H1 (cell line): Measurements from ENCODE around the gene RFPL3. TPM values are rescaled to one million over a fixed set of nuclear protein-coding genes. Genes with fewer than 3 reads are reported as not detected.

Experiments used
- CTCF ChIA-PET: fragments of 300-600 bp; sonication (Branson Sonifier 250); formaldehyde crosslinking; loops from one replicate; lab custom pipeline; 2021; ENCODE audit not compliant: partially characterized antibody; lab: Charles Lee
- POLR2A ChIA-PET: fragments of 300-600 bp; sonication (Branson Sonifier 250); formaldehyde crosslinking; loops from one replicate; lab custom pipeline; 2021; ENCODE audit warnings: inconsistent platforms; ENCODE audit not compliant: partially characterized antibody; lab: Charles Lee
- DNase-seq, 2 experiments: peaks; one replicate each; pipeline versions ENCODE4 v3.0.0 to v3.0.0-alpha.2; 2010 to 2022; ENCODE audit warnings: low spot score in 2 of 2, low read depth in 1 of 2, mixed read lengths in 1 of 2
- FAIRE-seq: peaks from 2 replicates; lab custom pipeline; 2011; peaks lifted over from hg19 to GRCh38; lab: Jason Lieb, UNC
- H2AFZ ChIP-seq: 2 replicates; pipeline ENCODE4 v1.8.1; 2012; ENCODE audit warnings: low read length, inconsistent platforms
- H2AK5ac ChIP-seq: 2 replicates; pipeline ENCODE4 v1.6.1; 2013; ENCODE audit warnings: low read depth, low read length
- H2BK120ac ChIP-seq: replicated peaks from 2 replicates; pipeline ENCODE3; 2013; ENCODE audit warnings: low read depth, low read length, inconsistent platforms
- H2BK12ac ChIP-seq: 2 replicates; pipeline ENCODE4 v1.6.1; 2013; ENCODE audit warnings: low read depth, low read length
- H2BK15ac ChIP-seq: 2 replicates; pipeline ENCODE4 v1.6.1; 2013; ENCODE audit warnings: low read length
- H2BK20ac ChIP-seq: 2 replicates; pipeline ENCODE4 v1.6.1; 2013; ENCODE audit warnings: low read length
- H2BK5ac ChIP-seq: 2 replicates; pipeline ENCODE4 v1.6.1; 2013; ENCODE audit warnings: low read depth, low read length
- H3K14ac ChIP-seq: 2 replicates; pipeline ENCODE4 v1.6.1; 2013; ENCODE audit warnings: inconsistent platforms; ENCODE audit not compliant: insufficient read length
- H3K18ac ChIP-seq: 2 replicates; pipeline ENCODE4 v1.6.1; 2013; ENCODE audit warnings: low read length; ENCODE audit errors: extremely low read depth
- H3K23ac ChIP-seq: 2 replicates; pipeline ENCODE4 v1.6.1; 2013; ENCODE audit warnings: inconsistent platforms; ENCODE audit not compliant: insufficient read length
- H3K23me2 ChIP-seq: 2 replicates; pipeline ENCODE4 v1.6.1; 2013; ENCODE audit warnings: low read depth, low read length
- H3K27ac ChIP-seq: 2 replicates; pipeline ENCODE4 v1.6.1; 2011; ENCODE audit warnings: low read depth, low read length, inconsistent platforms
- H3K27me3 ChIP-seq, 4 experiments: replicated peaks in 1 of 4; 1 replicate in 1 of 4; 2 replicates in 3 of 4; pipeline versions ENCODE4 v1.6.1 to v1.8.1; 2011 to 2013; ENCODE audit warnings: low read length in 3 of 4, mild to moderate bottlenecking in 3 of 4, inconsistent platforms in 2 of 4, mixed read lengths in 2 of 4, moderate library complexity in 1 of 4; ENCODE audit not compliant: control insufficient read depth in 3 of 4, insufficient read depth in 3 of 4; ENCODE audit errors: extremely low read depth in 1 of 4
- H3K36me3 ChIP-seq, 4 experiments: 2 replicates each; pipeline versions ENCODE4 v1.6.1 to v1.8.1; 2011 to 2013; ENCODE audit warnings: mild to moderate bottlenecking in 4 of 4, low read length in 3 of 4, moderate library complexity in 2 of 4, control low read depth in 1 of 4, inconsistent platforms in 1 of 4; ENCODE audit not compliant: insufficient read depth in 4 of 4, control insufficient read depth in 2 of 4
- H3K4ac ChIP-seq: replicated peaks from 2 replicates; pipeline ENCODE3; 2013; ENCODE audit warnings: low read length, low read depth, mixed read lengths, inconsistent platforms; ENCODE audit not compliant: insufficient read length
- H3K4me1 ChIP-seq, 4 experiments: replicated peaks in 1 of 4; 1 replicate in 1 of 4; 2 replicates in 3 of 4; pipeline versions ENCODE4 v1.6.1 to v1.8.1; 2011 to 2013; ENCODE audit warnings: low read length in 3 of 4, inconsistent platforms in 2 of 4, mixed read lengths in 1 of 4; ENCODE audit not compliant: insufficient read depth in 4 of 4, control insufficient read depth in 3 of 4
- H3K4me2 ChIP-seq, 2 experiments: 2 replicates each; pipeline versions ENCODE4 v1.6.1 to v1.8.1; 2011 to 2013; ENCODE audit warnings: low read depth in 2 of 2, low read length in 2 of 2, control low read depth in 1 of 2, inconsistent platforms in 1 of 2, mild to moderate bottlenecking in 1 of 2; ENCODE audit not compliant: insufficient read depth in 1 of 2
- H3K4me3 ChIP-seq, 4 experiments: fragments of 200-600, 300-600 bp in 1 of 4; sonication (generic), shearing (Covaris generic), sonication (Bioruptor Twin) in 1 of 4; 2 replicates each; pipeline versions ENCODE4 v1.5.1 to v1.8.1; 2011 to 2016; ENCODE audit warnings: low read length in 4 of 4, low read depth in 3 of 4, control low read depth in 2 of 4, inconsistent platforms in 2 of 4, mild to moderate bottlenecking in 2 of 4, mixed read lengths in 1 of 4, moderate library complexity in 1 of 4; ENCODE audit not compliant: insufficient read depth in 2 of 4; ENCODE audit errors: extremely low read depth in 1 of 4
- H3K56ac ChIP-seq: replicated peaks from 2 replicates; pipeline ENCODE3; 2013; ENCODE audit warnings: low read depth, mild to moderate bottlenecking, mixed read lengths, low read length, inconsistent platforms; ENCODE audit not compliant: insufficient read length
- H3K79me1 ChIP-seq: 2 replicates; pipeline ENCODE4 v1.6.1; 2013; ENCODE audit warnings: low read depth, low read length, control low read depth
- H3K79me2 ChIP-seq, 2 experiments: 2 replicates each; pipeline versions ENCODE4 v1.6.1 to v1.8.1; 2012 to 2013; ENCODE audit warnings: low read length in 2 of 2, mild to moderate bottlenecking in 2 of 2, inconsistent platforms in 1 of 2; ENCODE audit not compliant: insufficient read depth in 2 of 2, control insufficient read depth in 1 of 2
- H3K9ac ChIP-seq, 4 experiments: replicated peaks in 1 of 4; 1 replicate in 1 of 4; 2 replicates in 3 of 4; pipeline versions ENCODE4 v1.6.1 to v1.8.1; 2011 to 2013; ENCODE audit warnings: low read depth in 3 of 4, low read length in 3 of 4, control low read depth in 2 of 4, mild to moderate bottlenecking in 2 of 4, moderate library complexity in 2 of 4, inconsistent platforms in 1 of 4; ENCODE audit errors: extremely low read depth in 1 of 4
- H3K9me3 ChIP-seq, 2 experiments: 2 replicates each; pipeline versions ENCODE4 v1.6.1 to v1.8.1; 2012 to 2013; ENCODE audit warnings: mild to moderate bottlenecking in 2 of 2, moderate library complexity in 2 of 2, control low read depth in 1 of 2, inconsistent platforms in 1 of 2, low read depth in 1 of 2, low read length in 1 of 2, mixed read lengths in 1 of 2; ENCODE audit not compliant: insufficient read depth in 2 of 2
- H4K20me1 ChIP-seq, 2 experiments: replicated peaks in 1 of 2; 2 replicates each; pipeline versions ENCODE3 to v1.8.1; 2011 to 2013; ENCODE audit warnings: inconsistent platforms in 2 of 2, low read length in 2 of 2, mild to moderate bottlenecking in 1 of 2; ENCODE audit not compliant: insufficient read depth in 2 of 2, control insufficient read depth in 1 of 2
- H4K5ac ChIP-seq: 2 replicates; pipeline ENCODE4 v1.6.1; 2013; ENCODE audit warnings: low read length, low read depth, mixed read lengths, inconsistent platforms; ENCODE audit not compliant: insufficient read length
- H4K8ac ChIP-seq: 2 replicates; pipeline ENCODE4 v1.8.0; 2013; ENCODE audit warnings: mild to moderate bottlenecking, moderate library complexity, low read length, inconsistent platforms; ENCODE audit not compliant: insufficient read depth; ENCODE audit errors: extremely low read depth
- H4K91ac ChIP-seq: replicated peaks from 2 replicates; pipeline ENCODE3; 2013; ENCODE audit warnings: low read length, mixed read lengths, inconsistent platforms; ENCODE audit not compliant: insufficient read length
- BRCA1 ChIP-seq: IDR thresholded peaks from 2 replicates; pipeline ENCODE4 v1.6.1; 2012; ENCODE audit warnings: low read depth, low read length, improper control_type of control experiment
- GABPA ChIP-seq: IDR thresholded peaks from 2 replicates; pipeline ENCODE4 v1.6.1; 2011; ENCODE audit warnings: mild to moderate bottlenecking, low read length, moderate library complexity, borderline replicate concordance; ENCODE audit not compliant: insufficient read depth
- GTF2F1 ChIP-seq: IDR thresholded peaks from 2 replicates; pipeline ENCODE4 v1.6.1; 2012; ENCODE audit warnings: low read depth, low read length, improper control_type of control experiment, borderline replicate concordance
- KDM4A ChIP-seq: IDR thresholded peaks from one replicate; pipeline ENCODE4 v1.7.1; 2012; ENCODE audit warnings: low read depth, mild to moderate bottlenecking, moderate library complexity, low read length, inconsistent platforms; ENCODE audit not compliant: severe bottlenecking
- RBBP5 ChIP-seq: IDR thresholded peaks from 2 replicates; pipeline ENCODE4 v1.7.1; 2012; ENCODE audit warnings: low read depth, mild to moderate bottlenecking, inconsistent platforms, low read length, moderate library complexity, borderline replicate concordance
- RXRA ChIP-seq: IDR thresholded peaks from 2 replicates; pipeline ENCODE4 v1.6.1; 2011; ENCODE audit warnings: low read depth, mild to moderate bottlenecking, low read length, moderate library complexity; ENCODE audit not compliant: insufficient read depth
- SIRT6 ChIP-seq: IDR thresholded peaks from one replicate; pipeline ENCODE4 v1.7.1; 2012; ENCODE audit warnings: low read length, inconsistent platforms
- SP2 ChIP-seq: IDR thresholded peaks from 2 replicates; pipeline ENCODE4 v1.6.1; 2012; ENCODE audit warnings: mild to moderate bottlenecking, low read length, inconsistent platforms
- TBP ChIP-seq: IDR thresholded peaks from 2 replicates; pipeline ENCODE4 v1.6.1; 2011; ENCODE audit warnings: low read depth, low read length, improper control_type of control experiment
- TEAD4 ChIP-seq: IDR thresholded peaks from 2 replicates; pipeline ENCODE4 v1.6.1; 2012; ENCODE audit warnings: low read depth, low read length, inconsistent platforms, mixed read lengths
- WGBS, 2 experiments: shearing (Covaris generic) in 1 of 2; methylation state at CpG; one replicate each; pipeline versions ENCODE4 v1.1.6 to v1.1.7; 2013 to 2015; ENCODE audit warnings: low lambda C conversion rate in 2 of 2, mixed read lengths in 2 of 2, inconsistent platforms in 1 of 2, low coverage in 1 of 2, missing lambda C conversion rate in 1 of 2; ENCODE audit not compliant: insufficient replicate concordance in 2 of 2, insufficient coverage in 1 of 2, insufficient read length in 1 of 2; ENCODE audit errors: extremely low coverage in 1 of 2, missing lambda C conversion rate in 1 of 2; 5-methylcytosine and 5-hydroxymethylcytosine counted together
- polyA plus RNA-seq, 7 experiments: library from polyadenylated mRNA; depleted of rRNA in 3 of 7; stranded (reverse) in 5 of 7; unstranded in 2 of 7; fragments of >200 nt in 5 of 7; fragments of 200-250 nt in 2 of 7; gene quantifications; 1 replicate in 5 of 7; 2 replicates in 1 of 7; 4 replicates in 1 of 7; pipeline versions ENCODE4 v1.2.1 to v1.2.3, GENCODE V29; 2011 to 2013; ENCODE audit warnings: missing spikeins in 2 of 7, mixed read lengths in 2 of 7
- total RNA-seq: library from RNA; stranded (reverse); fragmentation: NEBNext Ultra II Directional; extraction: Animal tissue kit (Norgen Biotek cat#: 25700); gene quantifications from 2 replicates; pipeline ENCODE4 v1.2.1, GENCODE V29; 2021
- TF ChIP-seq, protein P1 (sequence below): IDR thresholded peaks from 2 replicates; pipeline ENCODE4 v1.6.1; 2012; ENCODE audit warnings: inconsistent platforms

Gene RFPL3
- total and polyA plus RNA-seq, 2 of the 8 experiments (the other 6 are each of a cell fraction or from before 2014, with no cell fraction given) = 0.08 to 0.24 TPM

DNA sequence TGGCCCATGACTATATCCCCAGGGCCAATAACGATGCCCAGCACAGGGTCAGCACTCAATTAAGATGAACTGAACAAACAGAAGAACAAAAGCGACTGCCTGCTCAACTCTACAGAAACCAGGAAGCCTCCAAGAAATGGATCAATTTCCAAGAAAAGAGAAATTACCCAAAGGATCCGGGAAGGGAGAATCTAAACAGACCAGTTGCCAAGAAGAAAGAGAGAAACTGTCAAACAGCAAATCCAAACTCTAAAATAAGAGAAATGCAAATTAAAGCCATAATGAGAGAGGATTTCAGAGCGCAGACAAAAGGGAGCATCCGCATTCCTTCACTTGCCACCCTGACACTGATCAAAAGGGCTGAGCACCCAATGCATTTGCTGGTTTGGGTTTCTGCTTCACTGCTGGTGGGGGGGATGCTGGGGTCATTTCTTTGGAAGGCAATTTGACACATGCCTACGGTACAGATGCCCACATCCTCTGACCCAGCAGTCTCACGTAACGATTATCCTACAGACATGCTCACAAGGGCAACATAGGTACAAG, 37.7 kb upstream of the RFPL3 start:
- Histone ChIP-seq H2AFZ (no peak overlapping the region), H3K14ac (no peak overlapping the region), H2AK5ac (peak overlapping the region; percentile 90; the same call in 1 of the 2 replicates), H3K4me2 (0 out of 4 replicates have a peak overlapping the region, but pooled peaks of 1 of the 2 experiments have one; percentile 6), H2BK12ac (peak overlapping the region; percentile 96; the same call in 1 of the 2 replicates), H2BK5ac (peak overlapping the region; percentile 92), H3K56ac (no peak overlapping the region), H3K4me3 (no peak overlapping the region), H3K4ac (no peak overlapping the region), H3K79me1 (no peaks in the 10 kb centered on the region), H3K4me1 (peaks cover 0 to 6% (median 5%) of the 10 kb centered on the region in 4 experiments; a peak in 5 of 7 replicates), H3K23ac (no peak overlapping the region), H3K27ac (no peak overlapping the region; the same call in 1 of the 2 replicates), H3K79me2 (no peaks in the 10 kb centered on the region), H4K8ac (no peak overlapping the region), H3K36me3 (no peaks in the 10 kb centered on the region), H3K9ac (no peak overlapping the region), H3K18ac (peak overlapping the region; percentile 95; the same call in 1 of the 2 replicates), H2BK120ac (peak overlapping the region; percentile 92), H4K20me1 (no peaks in the 10 kb centered on the region), H2BK20ac (peak overlapping the region; percentile 93; the same call in 1 of the 2 replicates), H4K5ac (no peak overlapping the region), H3K27me3 (no peaks in the 10 kb centered on the region; a peak in 1 of 7 replicates), H4K91ac (peak overlapping the region; percentile 99), H3K9me3 (0 out of 4 replicates have a peak, but pooled peaks cover 0 to 7% of the 10 kb centered on the region in 2 experiments), H2BK15ac (0 out of 2 replicates have a peak overlapping the region, but pooled peaks have one; percentile 88), H3K23me2 (no peaks in the 10 kb centered on the region; the same call in 1 of the 2 replicates)
- WGBS, 2 experiments = 68% methylated on average over 8 of the region's 8 CpGs; no CpG with 5 or more reads in 1 of the 2 experiments
- CTCF ChIA-PET = interaction anchor here (0.9 to 1.3 kb wide), 2 partner anchors 58 to 93 kb away, joined by 3 read pairs; no protein-coding TSS in a partner anchor
- DNase-seq (peak in 1 of 2 experiments; percentile 42), FAIRE-seq (peak; percentile 68)
- POLR2A ChIA-PET = no interaction called here
- TF ChIP-seq RBBP5 (no peak), KDM4A (no peak), BRCA1 (no peak), TEAD4 (no peak), SIRT6 (no peak), GABPA (no peak), TBP (no peak), GTF2F1 (no peak), SP2 (no peak), RXRA (no peak)
- TF ChIP-seq, protein P1, sequence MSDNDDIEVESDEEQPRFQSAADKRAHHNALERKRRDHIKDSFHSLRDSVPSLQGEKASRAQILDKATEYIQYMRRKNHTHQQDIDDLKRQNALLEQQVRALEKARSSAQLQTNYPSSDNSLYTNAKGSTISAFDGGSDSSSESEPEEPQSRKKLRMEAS = no peak
